Non-pigmented ciliary epithelial cell (primary cell): ENCODE results near the gene RASA2.

ENCODE experiments used
- DNase-seq: peaks from one replicate; pipeline ENCODE4 v3.0.0-alpha.2; 2010; ENCODE audit warnings: low read depth

Gene RASA2, protein sequence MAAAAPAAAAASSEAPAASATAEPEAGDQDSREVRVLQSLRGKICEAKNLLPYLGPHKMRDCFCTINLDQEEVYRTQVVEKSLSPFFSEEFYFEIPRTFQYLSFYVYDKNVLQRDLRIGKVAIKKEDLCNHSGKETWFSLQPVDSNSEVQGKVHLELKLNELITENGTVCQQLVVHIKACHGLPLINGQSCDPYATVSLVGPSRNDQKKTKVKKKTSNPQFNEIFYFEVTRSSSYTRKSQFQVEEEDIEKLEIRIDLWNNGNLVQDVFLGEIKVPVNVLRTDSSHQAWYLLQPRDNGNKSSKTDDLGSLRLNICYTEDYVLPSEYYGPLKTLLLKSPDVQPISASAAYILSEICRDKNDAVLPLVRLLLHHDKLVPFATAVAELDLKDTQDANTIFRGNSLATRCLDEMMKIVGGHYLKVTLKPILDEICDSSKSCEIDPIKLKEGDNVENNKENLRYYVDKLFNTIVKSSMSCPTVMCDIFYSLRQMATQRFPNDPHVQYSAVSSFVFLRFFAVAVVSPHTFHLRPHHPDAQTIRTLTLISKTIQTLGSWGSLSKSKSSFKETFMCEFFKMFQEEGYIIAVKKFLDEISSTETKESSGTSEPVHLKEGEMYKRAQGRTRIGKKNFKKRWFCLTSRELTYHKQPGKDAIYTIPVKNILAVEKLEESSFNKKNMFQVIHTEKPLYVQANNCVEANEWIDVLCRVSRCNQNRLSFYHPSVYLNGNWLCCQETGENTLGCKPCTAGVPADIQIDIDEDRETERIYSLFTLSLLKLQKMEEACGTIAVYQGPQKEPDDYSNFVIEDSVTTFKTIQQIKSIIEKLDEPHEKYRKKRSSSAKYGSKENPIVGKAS

DNA sequence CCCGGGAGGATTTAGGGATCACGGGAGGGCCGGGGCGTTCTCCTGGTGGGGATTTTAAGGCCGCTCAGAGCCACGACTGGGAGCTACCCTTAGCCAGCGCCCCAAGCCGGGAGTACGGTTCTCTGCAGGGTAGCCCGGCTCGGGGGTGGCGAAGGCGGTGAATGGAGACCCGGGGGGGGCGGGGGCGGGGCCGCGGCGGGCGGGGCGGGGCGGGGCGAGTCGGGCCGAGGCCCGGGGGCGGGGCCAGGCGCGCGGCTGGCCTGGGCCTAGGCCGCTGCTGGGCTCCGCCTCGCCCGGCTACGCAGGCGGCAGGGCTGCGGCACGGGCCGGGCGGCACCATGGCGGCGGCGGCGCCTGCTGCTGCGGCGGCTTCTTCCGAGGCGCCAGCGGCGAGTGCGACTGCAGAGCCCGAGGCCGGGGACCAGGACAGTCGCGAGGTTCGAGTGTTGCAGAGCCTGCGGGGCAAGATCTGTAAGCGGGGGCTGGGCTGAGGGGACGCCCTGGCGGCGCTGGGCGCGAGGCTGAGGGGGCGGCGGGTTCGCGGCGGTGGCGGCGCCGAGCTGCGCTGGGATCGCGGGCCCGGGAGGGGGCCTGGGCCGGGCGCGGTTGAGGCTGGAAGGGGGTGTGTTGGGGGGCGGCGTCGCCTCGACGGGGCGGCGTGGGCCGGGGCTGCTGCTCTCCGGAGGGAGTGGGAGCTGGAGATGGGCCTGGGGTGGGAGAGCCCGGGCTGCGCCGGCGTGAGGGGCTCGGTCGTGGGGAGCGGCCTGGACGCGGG is at the start of gene RASA2:
TSS of gene RASA2 (plus strand) at position 282 of the 775 bp plus-strand sequence. CDS start at position 339, 57 bp downstream.
- no peak for DNase-seq

DNA sequence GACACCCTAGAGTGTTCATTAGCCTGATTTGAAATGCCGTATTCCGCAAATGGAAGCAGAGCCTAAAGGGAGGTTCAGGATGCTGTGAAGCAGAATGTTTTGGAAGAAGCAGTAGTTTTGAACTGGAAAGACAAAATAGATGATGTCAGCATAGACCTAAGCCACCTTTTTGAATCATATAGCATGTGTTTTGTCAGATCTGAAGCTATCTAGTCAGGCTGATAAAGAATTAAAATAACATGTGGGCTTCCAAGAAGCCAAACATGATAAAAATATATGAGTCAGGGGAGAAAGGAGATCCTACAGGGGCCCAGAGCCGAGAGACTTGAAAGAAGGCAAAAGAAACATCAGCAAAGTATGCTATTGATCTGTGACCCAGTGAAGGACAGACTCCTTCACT is 47.2 kb upstream of the RASA2 start:
- DNase-seq: no peak

DNA sequence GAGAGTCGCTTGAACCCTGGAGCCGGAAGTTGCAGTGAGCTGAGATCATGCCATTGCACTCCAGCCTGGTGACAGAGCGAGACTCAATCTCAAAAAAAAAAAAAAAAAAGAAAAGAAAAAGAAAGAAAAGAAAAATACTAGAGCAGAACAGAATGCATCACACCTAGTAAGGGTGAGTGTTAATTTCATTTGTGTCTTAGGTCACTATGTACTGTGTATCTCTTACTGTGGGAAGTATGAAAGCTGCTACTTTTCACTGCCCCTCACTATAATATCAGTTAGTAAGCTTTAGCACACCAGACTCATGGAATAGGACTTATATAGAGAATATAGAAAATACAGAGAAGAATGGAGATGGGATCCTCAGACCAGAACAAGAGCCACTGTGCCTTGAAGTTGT is 45.9 kb upstream of the RASA2 start:
- DNase-seq: no peak

DNA sequence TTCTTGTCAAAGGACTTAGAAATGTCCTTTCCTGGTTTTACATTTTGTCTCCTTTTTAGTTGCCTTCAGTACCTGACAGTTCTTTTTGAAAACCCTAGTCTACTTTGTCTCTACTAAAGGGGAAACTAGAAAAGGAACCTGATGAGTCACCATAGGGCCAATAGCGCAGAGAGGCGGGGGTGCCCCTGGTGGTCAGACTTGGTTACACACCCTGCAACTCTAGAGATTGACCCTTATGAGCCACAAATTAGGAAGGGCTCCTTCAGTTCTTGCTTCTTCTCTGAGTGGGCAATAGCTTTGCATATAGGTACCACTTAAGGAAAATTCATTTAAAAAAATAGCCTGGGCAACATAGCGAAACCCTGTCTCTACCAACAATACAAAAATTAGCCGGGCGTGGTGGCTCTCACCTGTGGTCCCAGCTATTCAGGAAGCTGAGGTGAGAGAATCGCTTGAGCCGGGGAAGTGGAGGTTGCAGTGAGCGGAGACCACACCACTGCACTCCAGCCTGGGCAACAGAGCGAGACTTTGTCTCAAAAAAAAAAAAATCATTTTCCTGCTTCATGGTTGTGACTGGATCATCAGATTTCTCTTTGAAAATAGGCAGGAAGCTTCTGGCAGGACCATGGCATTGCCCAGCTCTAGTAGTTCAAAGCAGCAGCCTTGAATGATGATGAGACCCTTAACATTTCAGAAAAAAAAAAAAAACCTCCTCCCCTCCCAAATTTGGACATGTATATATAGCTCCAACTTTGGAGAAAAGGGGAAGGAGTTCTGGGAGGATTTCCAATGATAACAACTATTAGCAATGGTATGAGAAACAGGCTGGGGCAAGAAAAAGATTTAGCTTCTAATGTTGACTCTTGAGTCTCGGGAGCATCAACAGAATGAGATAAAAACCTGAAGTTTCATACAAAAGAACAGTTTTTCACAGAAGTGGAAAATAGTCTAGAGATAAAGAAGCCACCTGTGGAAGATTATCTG is 45.2 kb upstream of the RASA2 start:
- DNase-seq: no peak

DNA sequence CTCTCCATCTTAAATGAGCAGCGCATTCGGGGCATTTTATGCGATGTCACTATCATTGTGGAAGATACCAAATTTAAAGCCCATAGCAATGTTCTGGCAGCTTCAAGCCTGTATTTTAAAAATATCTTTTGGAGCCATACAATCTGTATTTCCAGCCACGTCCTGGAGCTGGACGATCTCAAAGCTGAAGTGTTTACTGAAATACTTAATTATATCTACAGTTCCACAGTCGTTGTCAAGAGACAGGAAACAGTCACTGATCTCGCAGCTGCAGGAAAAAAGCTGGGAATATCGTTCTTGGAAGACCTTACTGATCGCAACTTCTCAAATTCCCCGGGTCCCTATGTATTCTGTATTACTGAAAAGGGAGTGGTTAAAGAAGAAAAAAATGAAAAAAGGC is 44.4 kb upstream of the RASA2 start:
- no peak for DNase-seq

DNA sequence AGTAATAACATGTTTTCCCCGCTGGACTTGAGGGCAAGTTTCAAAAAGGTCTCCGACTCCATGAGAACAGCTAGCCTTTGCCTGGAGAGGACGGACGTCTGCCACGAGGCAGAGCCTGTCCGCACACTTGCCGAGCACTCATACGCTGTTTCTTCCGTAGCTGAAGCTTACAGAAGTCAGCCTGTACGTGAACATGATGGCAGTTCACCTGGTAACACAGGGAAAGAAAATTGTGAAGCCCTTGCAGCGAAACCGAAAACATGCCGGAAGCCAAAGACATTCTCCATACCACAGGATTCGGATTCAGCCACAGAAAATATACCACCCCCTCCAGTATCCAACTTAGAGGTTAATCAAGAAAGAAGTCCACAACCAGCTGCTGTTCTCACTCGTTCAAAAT is 43.9 kb upstream of the RASA2 start:
- no peak for DNase-seq

DNA sequence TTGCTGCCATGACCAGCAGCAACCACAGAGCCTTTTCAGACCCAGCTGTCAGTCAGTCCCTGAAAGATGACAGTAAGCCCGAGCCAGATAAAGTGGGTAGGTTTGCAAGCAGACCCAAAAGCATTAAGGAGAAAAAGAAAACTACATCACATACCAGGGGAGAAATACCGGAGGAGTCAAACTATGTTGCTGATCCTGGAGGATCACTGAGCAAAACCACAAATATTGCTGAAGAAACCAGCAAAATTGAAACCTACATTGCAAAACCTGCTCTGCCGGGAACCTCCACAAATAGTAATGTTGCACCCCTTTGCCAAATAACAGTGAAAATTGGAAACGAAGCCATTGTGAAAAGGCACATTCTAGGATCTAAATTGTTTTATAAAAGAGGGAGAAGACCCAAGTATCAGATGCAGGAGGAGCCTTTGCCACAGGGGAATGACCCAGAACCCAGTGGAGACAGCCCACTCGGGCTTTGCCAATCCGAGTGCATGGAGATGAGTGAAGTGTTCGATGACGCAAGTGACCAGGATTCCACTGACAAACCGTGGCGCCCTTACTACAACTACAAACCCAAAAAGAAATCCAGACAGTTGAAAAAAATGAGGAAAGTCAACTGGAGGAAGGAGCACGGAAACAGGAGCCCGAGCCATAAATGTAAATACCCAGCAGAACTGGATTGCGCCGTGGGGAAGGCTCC is 42.1 kb upstream of the RASA2 start:
- DNase-seq: no peak

DNA sequence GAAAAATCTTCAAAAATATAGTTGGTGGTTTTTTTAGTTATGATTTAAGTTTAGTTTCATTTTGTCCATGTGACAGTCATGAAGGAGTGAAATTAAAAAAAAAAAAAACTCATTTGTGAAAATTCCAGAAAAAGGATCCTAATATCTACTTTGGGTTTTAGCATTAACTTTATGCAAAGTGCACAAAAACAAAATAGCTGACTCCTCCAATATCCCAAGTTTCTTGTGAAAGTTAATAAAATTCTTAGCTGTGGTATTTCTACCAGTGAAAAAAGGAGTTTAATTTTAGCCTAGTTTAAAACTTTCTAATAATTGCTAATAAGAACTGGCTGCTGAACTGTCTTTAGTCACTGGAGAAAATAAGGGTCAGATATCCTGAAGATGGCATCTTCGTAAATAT is 40.8 kb upstream of the RASA2 start:
- no peak for DNase-seq

DNA sequence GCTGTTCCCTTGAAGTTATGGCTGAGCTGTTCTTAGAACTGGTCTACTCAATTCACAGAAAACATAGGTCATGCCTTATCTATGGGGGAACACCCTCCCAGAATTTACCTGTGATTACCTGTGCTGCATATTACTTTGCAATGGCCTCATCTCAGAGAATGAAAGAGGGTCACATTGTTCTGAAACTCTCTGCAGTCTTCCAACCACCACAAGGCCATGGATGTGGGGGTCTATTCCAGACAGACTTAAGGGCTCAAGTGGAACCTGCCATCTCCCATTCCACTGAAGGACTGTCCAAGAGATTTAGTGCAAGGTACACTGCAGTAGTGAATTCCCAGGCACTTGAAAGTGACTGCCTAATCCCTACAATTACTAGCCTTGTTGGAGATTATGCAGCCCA is 40.1 kb upstream of the RASA2 start:
- no peak for DNase-seq

DNA sequence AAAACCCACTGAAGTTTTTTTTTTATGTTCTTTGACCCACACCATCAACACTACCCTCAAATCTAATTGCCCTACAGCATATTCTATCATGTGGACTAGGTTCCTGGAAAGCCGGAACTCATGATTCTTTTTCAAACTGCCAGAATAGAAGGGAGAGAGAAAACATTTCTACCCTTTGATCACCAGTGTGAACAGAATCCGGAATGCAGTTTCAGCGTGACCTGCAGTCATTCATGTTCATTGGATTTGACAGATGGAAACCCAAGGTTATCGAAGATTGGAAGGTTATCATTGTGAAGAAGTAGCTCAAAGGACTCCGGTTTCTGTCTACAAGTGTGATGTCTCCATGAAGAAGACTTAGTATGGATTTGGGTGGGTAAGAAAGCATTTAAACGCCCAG is 39.4 kb upstream of the RASA2 start:
- DNase-seq: no peak

DNA sequence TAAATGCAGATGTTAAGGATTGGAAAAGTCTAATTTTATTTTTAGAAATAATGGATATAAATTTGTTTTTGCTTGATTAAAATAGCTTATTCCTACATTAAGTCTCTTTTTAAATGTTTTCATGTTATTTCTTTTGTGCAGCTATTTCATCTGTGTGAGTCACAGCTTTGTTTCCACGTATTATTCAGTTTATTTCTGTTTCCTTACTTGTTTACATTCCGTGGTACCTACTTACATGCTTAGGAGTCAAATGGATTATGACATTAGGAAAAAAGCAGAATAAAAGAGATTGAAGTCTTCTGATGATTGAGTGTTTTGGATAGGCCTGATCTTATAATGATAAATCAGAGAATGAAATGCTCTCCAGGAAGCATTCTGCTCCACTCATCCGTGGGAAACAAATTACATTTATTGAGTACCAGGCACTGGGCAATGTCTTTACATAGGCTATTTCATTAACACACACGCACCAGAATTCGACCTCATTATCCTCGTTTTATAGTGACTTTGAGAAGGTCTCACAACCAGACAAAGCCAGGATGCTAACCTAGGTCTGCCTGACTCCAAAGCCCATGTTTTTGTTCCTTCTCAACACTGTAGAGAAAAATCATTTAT is 38.1 kb upstream of the RASA2 start:
- no peak for DNase-seq

DNA sequence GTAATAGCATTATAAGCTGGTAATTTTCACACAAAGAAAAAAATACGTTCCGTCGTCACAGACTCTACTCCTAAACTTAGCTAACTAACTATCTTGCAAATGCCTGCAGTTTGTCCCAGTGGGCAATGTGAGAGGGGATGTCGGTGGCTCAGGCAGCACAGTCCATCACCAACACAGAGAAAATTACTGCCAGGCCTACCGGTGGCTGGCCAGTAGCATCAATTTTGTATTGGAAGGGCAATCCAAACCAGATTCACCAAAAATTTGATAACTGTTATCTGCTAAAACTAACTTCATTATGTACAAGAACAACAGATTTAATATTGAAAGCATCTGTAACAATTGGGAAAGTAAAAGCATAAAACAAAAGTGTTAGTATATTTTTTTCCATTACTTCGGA is 37.4 kb upstream of the RASA2 start:
- no peak for DNase-seq

DNA sequence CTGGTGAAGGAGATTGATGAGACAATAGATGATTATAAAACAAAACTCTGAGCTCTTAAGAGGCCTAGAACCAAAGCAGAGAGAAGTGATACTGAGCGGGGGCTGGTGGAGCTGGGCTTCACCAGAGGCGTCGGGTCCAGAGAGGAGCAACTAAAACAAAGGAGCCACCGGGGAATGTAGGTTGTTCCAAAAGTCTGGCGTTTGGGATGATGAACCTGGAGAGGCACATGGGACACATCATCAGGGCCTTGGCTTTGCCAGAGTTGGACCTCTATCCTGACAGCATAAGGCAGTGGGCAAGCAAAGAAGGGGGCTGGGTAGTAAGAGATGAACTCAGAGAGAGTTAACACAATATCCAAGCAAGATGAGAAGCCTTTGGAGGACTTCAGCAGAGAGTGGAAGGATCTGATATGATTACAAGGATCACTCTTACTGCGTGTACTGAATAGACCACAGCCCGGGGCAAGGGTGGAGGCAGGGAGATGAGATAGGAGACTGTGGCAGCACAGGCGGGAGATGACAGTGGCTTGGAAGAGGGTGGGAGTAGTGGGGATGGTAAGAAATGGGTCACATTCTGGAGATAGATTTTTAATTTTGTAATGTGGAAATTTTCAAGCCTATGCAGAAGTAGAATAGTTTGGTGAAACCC is 36.0 kb upstream of the RASA2 start:
- DNase-seq: no peak

DNA sequence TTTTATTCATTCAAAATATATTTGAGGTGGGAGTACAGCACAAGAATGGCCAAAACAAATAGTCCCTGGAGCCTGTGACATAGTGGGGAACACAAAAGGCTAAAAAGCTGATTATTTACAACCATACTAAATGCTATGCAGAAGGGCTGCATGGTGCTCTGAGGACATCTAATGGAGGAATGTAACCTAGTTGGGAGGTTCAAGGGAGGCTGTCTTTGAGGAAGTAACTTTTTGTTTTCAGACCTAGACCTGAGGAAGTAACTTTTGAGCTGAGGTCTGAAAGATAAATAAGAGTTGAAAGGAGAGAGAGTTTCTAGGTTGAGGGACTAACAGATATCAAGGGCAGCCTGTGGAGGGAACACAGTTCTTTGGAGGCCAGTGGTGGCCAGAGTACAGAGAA is 34.8 kb upstream of the RASA2 start:
- DNase-seq: no peak

DNA sequence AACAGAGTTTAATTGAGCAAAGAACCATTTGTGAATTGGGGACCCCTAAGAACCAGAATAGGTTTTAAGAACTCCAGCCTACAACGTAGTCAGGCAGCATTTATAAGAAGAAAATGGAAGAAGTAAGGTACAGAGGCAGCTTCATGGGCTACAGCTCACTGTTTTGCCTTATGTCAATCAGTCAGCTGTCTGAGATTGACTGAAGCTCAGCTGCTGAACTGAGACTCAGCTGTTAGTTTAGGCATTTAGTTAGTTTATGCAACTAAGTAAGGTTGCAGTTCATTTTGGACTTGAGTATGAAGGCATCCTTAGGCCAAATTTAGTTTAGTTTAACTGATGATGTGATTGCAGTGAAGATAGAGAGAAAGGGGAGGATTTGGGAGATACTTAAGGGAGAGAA is 34.1 kb upstream of the RASA2 start:
- no peak for DNase-seq

DNA sequence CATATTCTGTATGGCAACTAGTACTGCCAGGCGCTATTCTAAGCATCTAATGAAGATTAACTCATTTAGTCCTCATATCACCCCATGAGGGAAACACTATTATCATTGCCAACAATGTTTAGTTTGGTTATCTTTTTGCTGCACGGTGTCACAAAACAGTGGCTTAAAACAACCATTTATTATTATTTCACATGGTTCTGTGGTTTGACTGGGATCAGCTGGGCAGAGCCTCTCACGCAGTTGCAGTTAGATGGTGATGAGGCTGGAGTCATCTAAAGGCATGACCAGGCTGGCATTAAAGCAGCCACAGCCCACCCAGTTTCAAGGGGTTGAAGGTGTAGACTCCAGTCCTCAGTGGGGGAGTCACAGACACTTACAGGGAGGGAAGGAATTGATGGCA is 32.8 kb upstream of the RASA2 start:
- DNase-seq: no peak

DNA sequence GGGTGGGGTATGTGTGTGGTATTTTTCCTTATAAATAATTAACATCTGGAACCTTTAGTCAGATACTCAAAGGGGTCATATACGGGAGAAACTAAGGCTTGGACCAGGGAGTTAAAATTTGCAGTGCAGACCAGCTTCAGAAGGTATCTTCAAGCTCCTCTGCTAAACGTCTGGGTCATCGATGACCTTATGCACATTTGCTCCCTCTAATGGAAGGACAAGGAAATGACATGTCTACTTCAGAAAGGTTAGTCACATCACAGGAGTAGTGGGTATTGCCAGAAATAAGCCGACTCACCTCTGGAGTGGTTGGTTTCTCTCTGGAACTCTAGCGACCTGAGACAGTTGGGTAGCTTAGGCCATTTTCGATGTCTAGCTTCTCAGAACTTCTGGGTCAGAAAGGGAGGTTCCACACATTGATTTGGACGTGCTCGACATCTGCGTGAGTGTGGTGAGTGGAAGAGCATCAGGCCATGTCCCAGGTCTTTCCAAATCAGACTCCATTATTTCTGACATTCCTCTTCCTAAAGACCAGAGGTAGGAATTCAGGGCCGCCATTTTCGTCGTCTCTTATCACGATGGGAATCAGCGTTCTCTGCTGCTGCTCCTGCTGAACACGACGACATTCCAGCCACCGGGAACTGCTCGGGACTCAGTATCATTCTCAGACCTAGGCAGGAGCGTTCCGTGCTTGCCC is 31.8 kb upstream of the RASA2 start:
- no peak for DNase-seq

DNA sequence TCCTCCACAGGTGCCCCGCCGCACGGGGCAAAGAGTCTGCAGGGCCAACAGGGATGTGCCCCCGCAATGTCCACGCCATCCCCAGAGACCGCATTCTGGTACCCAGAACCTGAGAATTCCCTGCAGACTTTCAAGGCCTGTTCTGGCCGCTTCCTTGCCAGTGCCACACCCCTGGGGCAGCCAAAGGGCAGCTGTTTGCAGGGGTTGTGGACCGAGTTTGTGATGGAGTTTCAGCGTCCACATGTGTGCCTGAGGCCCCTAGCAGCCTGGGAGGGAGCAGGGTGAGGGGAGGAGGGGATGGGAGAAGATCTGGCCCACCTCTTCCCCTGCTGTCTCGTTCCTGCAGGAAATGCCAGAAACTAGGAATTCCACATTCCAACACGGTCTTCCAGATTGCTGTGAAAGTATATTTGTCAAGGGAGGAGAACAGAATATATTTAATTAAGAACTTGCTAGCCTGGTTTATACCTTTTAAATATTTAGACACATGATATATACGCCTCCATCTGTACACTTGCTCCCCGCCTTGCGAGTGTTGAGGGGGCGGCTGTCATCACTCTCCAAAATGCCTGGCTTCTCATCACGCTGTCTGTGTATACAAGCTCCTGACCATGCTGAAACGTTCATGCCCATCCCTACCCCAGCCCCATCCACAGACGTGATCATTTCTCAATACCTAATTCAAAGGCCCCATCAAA is 31.1 kb upstream of the RASA2 start:
- DNase-seq: no peak

DNA sequence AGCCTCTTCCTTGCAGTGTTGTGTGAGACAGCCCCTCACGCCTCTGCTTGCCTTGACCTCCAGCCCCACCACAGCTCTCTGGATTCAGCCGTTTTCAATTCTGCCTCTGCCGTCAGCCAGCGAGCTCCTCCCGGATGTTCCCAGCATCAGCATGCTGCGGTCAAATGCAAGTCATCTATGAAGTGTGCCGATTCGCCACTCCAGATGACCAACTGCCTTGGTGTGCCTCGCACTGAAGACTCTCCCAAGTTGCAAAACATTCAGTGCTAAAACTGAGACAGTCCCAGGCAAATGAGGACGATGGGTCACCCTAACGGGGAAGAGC is 30.6 kb upstream of the RASA2 start:
- no peak for DNase-seq
